VCaP (cell line): Measurements from ENCODE around the gene SOCS6.

ENCODE experiments used
- H3K27ac ChIP-seq: fragments of 450-650 bp; 2 replicates; pipeline ENCODE4 v1.5.1; 2017
- TF ChIP-seq, protein P1 (sequence below): fragments of 450-650 bp; conservative IDR thresholded peaks from 2 replicates; pipeline ENCODE4 v1.5.1; 2017; ENCODE audit warnings: mild to moderate bottlenecking, moderate library complexity

The SOCS6 gene

DNA sequence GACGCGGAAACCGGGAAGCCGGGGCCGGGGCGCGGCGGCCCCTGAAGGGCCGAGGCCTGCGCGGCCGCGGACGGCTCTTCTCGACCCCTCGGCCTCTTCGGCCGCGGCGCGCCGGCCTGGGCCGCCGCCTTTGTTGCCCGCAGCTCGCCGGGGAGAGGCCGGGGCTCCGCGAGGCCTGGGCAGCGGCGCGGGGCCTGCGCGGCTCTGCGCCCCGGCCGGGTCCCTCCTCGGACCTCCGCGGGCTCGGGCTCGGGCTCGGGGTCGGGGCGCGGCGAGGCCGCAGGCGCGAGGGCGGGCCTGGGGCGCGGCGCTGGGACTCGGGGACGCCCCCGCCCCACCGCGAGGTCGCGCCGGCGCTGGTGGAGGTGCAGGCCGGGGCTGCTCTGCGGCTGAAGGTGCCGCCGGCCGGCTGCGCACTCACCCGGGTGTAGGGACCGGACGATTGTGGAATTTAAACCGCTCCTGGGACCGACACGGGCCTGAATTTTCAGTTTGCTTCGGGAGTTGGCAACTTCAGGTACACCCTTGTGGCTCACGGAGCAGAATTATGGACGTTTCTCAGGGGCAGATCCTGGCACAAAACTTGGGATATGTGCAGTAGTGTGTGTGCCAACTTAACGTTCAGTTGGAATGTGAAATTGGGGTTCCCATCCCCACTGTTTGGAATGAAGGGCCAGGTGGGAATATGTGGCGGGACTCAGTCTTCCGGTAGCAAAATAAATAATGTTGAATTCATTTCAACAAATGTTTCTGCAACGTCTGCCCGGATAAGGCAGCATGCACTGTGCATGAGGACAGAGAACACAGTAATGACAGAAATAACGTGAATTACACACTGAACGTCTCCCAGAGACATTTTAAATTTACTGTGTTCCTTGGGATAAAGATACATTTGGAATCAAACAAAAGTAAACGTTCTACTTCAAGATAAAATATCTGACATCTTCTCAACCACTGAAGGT is 787 bp downstream of the SOCS6 start:
- peak overlapping the region; percentile 88 for H3K27ac ChIP-seq
- TF ChIP-seq, protein P1, sequence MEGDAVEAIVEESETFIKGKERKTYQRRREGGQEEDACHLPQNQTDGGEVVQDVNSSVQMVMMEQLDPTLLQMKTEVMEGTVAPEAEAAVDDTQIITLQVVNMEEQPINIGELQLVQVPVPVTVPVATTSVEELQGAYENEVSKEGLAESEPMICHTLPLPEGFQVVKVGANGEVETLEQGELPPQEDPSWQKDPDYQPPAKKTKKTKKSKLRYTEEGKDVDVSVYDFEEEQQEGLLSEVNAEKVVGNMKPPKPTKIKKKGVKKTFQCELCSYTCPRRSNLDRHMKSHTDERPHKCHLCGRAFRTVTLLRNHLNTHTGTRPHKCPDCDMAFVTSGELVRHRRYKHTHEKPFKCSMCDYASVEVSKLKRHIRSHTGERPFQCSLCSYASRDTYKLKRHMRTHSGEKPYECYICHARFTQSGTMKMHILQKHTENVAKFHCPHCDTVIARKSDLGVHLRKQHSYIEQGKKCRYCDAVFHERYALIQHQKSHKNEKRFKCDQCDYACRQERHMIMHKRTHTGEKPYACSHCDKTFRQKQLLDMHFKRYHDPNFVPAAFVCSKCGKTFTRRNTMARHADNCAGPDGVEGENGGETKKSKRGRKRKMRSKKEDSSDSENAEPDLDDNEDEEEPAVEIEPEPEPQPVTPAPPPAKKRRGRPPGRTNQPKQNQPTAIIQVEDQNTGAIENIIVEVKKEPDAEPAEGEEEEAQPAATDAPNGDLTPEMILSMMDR: no peak

DNA sequence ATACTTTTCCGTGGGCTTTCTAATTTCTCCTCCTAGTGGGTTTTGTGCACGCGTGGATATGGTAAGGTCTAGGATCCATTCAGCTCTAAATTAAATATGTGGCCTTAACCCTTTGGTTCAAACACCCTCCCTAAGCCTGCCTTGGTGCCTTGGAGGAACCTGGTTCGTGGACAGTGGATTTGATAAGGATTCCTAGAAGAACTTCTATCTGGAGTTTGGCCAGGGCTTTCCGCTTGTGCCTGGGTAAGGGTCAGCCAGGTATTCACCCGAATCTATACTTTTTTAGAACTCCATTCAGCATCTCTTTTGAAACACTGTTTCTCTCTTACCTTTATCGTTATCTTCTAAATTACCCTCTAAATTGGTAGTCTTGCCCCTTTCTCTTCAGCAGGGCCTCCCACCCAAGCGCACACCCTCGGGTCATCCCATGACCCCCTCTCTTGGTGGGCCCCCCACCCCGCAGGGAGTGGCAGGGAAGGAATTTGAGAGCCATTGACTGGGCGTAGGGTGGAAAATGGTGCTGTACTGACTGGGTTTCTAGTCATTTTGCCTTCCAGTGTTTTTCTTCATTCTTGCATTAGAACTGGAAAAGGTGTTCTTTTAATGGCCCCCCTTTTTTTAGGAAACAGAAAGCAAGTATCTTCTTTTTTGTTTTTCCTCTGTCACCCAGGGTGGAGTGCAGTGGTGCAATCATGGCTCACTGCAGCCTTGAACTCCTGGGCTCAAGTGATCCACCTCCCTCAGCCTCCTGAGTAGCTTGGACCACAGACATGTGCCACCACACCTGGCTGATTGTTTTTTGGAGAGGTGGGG is 1.8 kb downstream of the SOCS6 start:
- TF ChIP-seq, protein P1: no peak
- H3K27ac ChIP-seq: peak overlapping the region; percentile 88; the same call in 1 of the 2 replicates

DNA sequence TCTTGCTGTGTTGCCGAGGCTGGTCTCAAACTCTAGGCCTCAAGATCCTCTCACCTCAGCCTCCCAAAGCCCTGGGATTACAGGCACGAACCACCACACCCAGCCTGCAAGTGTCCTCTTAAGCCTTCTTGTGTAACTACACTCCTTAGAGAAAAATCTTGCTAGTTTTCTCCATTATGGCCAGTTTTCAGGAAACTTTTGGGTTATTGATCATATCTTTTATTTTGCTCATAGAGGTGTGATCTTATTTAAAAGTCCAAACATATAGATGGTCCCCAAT is 2.4 kb downstream of the SOCS6 start:
- no peak overlapping the region for H3K27ac ChIP-seq
- TF ChIP-seq, protein P1: no peak

DNA sequence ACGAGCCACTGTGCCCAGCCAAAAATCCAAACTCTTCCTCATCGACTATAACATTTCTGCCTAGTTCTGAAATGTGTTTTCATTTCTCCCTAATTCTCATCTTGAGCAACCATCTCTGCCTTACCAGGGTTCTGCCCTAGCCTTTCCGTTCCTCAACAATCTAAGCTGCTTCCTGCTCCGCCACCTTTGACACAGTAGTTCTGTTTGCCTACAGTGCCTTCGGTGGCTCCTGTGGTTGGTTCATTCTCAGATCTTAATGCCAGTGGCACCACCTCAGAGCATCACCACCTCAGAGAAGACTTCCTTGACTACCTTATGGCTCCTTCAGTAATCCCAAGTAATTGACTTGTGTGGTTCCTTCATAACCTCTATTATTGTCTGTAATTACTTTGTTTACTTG is 3.8 kb downstream of the SOCS6 start:
- TF ChIP-seq, protein P1: no peak
- H3K27ac ChIP-seq: no peak overlapping the region

DNA sequence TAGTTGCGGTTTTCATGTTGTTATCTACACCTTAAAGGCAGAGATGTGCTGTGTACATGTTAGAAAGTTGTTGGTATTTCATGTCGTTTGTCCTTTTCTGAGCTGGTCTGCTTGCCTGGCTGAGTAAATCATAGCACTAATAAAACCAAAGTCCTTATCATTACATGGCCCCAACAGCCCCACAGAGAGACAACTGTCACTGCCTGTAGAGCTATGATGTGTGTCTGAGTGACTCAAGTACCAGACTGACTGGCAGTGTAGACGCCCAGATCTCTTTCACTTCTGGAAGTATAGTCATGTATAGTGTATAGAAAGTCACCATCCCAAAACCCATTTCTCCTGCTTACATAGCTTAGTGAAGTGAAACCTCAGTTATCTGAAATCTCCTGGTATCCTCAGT is 4.3 kb downstream of the SOCS6 start:
- H3K27ac ChIP-seq: no peak overlapping the region
- TF ChIP-seq, protein P1: no peak

DNA sequence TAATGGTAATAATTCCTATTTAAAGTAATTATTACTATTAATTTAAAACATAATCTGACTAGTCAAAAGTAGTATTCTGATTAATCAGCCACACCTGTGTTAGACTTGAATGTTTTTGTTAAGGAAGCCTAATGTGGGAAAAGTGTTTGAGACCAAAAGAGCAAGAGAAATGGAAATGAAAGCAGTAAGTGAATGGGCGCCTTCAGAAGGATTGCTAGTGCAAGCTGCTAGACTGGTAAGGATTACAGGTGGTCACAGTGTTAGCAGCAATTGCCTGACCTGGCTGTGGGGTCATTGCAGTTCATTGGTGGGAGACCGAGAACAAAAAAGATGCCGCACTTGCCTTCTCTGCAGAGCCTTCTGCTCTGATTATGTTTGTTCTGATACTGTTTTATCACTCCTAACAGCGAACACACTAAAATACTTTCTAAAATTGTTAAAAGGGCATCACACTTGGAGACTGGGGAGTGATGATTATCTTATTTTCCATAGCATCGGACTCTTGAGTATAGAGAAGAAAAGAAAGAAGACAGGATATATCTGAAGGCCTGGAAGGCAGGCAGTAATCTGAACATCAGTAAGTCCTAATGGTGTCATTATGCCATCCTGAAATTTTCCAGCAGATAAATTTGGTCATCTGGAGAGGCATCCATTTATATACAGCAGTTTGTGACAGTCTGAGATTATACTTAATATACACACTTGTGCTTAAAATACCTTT is 5.8 kb downstream of the SOCS6 start:
- TF ChIP-seq, protein P1: no peak
- no peak overlapping the region for H3K27ac ChIP-seq
